NB4 (cell line): ENCODE results near the gene GPR146.

ENCODE experiments used
- POLR2A ChIP-seq: IDR thresholded peaks from 2 replicates; pipeline ENCODE4 v1.6.1; 2011; ENCODE audit warnings: mild to moderate bottlenecking; ENCODE audit not compliant: insufficient read length; ENCODE audit errors: extremely low read depth
- TF ChIP-seq, protein P1 (sequence below): IDR thresholded peaks from one replicate; pipeline ENCODE4 v1.5.1; 2012; ENCODE audit warnings: low read depth, low read length
- TF ChIP-seq, protein P2 (sequence below): IDR thresholded peaks from 2 replicates; pipeline ENCODE4 v1.6.1; 2011; ENCODE audit warnings: low read depth, low read length

DNA sequence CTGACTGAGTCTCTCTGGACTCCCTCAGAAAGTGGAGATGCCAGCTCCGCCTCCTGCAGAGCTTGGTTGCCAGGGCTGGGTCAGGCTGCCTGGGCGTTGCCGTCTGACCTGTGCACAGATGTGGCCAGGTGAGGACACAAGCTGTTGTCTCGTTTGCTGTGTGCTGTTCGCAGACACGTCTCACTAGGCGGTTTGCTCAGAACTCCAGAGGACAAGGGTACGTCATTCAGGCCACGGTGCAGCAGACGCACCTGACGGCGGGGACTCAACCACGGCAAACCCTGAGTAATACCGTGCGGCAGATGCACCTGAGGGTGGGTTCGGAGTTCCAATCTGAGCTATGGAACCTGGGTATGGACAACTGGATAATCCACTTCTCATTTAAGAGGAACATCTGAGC is 55.3 kb downstream of the GPR146 start:
- TF ChIP-seq, protein P1, sequence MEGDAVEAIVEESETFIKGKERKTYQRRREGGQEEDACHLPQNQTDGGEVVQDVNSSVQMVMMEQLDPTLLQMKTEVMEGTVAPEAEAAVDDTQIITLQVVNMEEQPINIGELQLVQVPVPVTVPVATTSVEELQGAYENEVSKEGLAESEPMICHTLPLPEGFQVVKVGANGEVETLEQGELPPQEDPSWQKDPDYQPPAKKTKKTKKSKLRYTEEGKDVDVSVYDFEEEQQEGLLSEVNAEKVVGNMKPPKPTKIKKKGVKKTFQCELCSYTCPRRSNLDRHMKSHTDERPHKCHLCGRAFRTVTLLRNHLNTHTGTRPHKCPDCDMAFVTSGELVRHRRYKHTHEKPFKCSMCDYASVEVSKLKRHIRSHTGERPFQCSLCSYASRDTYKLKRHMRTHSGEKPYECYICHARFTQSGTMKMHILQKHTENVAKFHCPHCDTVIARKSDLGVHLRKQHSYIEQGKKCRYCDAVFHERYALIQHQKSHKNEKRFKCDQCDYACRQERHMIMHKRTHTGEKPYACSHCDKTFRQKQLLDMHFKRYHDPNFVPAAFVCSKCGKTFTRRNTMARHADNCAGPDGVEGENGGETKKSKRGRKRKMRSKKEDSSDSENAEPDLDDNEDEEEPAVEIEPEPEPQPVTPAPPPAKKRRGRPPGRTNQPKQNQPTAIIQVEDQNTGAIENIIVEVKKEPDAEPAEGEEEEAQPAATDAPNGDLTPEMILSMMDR: no peak
- TF ChIP-seq, protein P2, sequence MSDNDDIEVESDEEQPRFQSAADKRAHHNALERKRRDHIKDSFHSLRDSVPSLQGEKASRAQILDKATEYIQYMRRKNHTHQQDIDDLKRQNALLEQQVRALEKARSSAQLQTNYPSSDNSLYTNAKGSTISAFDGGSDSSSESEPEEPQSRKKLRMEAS: no peak
- TF ChIP-seq POLR2A: no peak
